ENCODE measurements around the gene STRAP.

Gene STRAP

GRCh38 chr12:15853877-15854276 lies 28.3 kb upstream of the STRAP start:
- POLR2A ChIA-PET = no interaction called here
- Histone ChIP-seq H3K9me3 (ENCODE audit: control insufficient read depth, insufficient read depth, low read depth, low read length) (no peaks in the 10 kb centered on the region), H3K27ac (ENCODE audit: extremely low read depth, low read depth, low read length) (no peak overlapping the region), H3K4me3 (ENCODE audit: low read depth, low read length) (no peak overlapping the region), H3K4me1 (ENCODE audit: control insufficient read depth, insufficient read depth, low read length) (no peaks in the 10 kb centered on the region), H3K36me3 (ENCODE audit: control insufficient read depth in 2 of 2, insufficient read depth in 1 of 2, low read length in 2 of 2) (no peaks in the 10 kb centered on the region)
- CTCF ChIA-PET = interaction anchor here (0.6 to 7.1 kb wide), 5 partner anchors 10 to 321 kb away, joined by 3 to 78 read pairs (median 4); no protein-coding TSS in a partner anchor
- TF ChIP-seq ZNF266 (tag by site-specific recombination; IDR thresholded peaks at IDR 0.05; ENCODE audit: low read depth) (no peak), ZNF658 (tag by site-specific recombination; IDR thresholded peaks at IDR 0.05) (no peak), GFI1B (tag by site-specific recombination; IDR thresholded peaks at IDR 0.05) (no peak), ZNF510 (tag by site-specific recombination; IDR thresholded peaks at IDR 0.05; ENCODE audit: insufficient replicate concordance) (no peak)

GRCh38 chr12:15854916-15855315 lies 27.3 kb upstream of the STRAP start:
- H3K36me3 ChIP-seq (ENCODE audit: control insufficient read depth in 2 of 2, insufficient read depth in 1 of 2, low read length in 2 of 2) = no peaks in the 10 kb centered on the region
- ChIA-PET POLR2A (interaction anchor here (0.6 kb wide), 1 partner anchor 66 kb away, joined by 3 read pairs; the partner anchor contains the start of gene EPS8), CTCF (interaction anchor here (0.6 to 7.1 kb wide), 15 partner anchors 9 to 578 kb away, joined by 3 to 78 read pairs (median 3); no protein-coding TSS in a partner anchor)
- no peaks in the 10 kb centered on the region for H3K9me3 ChIP-seq (ENCODE audit: control insufficient read depth, insufficient read depth, low read depth, low read length)
- TF ChIP-seq ZNF426 (tag by site-specific recombination; IDR thresholded peaks at IDR 0.05) (no peak), ZFP37 (tag by site-specific recombination; IDR thresholded peaks at IDR 0.05) (no peak), MYNN (tag by site-specific recombination; IDR thresholded peaks at IDR 0.05; ENCODE audit: borderline replicate concordance) (no peak), ZNF664 (tag by site-specific recombination; IDR thresholded peaks at IDR 0.05) (no peak), ZNF416 (tag by site-specific recombination; IDR thresholded peaks at IDR 0.05) (no peak), SP7 (tag by site-specific recombination; IDR thresholded peaks at IDR 0.05) (no peak), KLF7 (tag by site-specific recombination; IDR thresholded peaks at IDR 0.05; ENCODE audit: borderline replicate concordance) (no peak), ZNF707 (tag by site-specific recombination; IDR thresholded peaks at IDR 0.05) (no peak), ZSCAN4 (tag by site-specific recombination; IDR thresholded peaks at IDR 0.05) (no peak), ZNF23 (tag by site-specific recombination; IDR thresholded peaks at IDR 0.05; ENCODE audit: borderline replicate concordance) (no peak), YY2 (tag by site-specific recombination; IDR thresholded peaks at IDR 0.05) (no peak), ZNF16 (tag by site-specific recombination; IDR thresholded peaks at IDR 0.05; ENCODE audit: low read depth) (no peak)
- H3K4me1 ChIP-seq (ENCODE audit: control insufficient read depth, insufficient read depth, low read length) = no peaks in the 10 kb centered on the region
- H3K4me3 ChIP-seq (ENCODE audit: low read depth, low read length) = no peak overlapping the region
- H3K27ac ChIP-seq (ENCODE audit: extremely low read depth, low read depth, low read length) = no peak overlapping the region

GRCh38 chr12:15855646-15856045 lies 26.5 kb upstream of the STRAP start:
- no peaks in the 10 kb centered on the region for H3K9me3 ChIP-seq (ENCODE audit: control insufficient read depth, insufficient read depth, low read depth, low read length)
- no peaks in the 10 kb centered on the region for H3K36me3 ChIP-seq (ENCODE audit: control insufficient read depth in 2 of 2, insufficient read depth in 1 of 2, low read length in 2 of 2)
- CTCF ChIA-PET = interaction anchor here (0.6 to 7.1 kb wide), 18 partner anchors 11 to 728 kb away, joined by 3 to 78 read pairs (median 3); no protein-coding TSS in a partner anchor
- TF ChIP-seq ZSCAN4 (tag by site-specific recombination; IDR thresholded peaks at IDR 0.05) = no peak
- TF ChIP-seq ZBTB17 (tag by site-specific recombination; IDR thresholded peaks at IDR 0.05) = no peak
- TF ChIP-seq PBX3 (CRISPR knock-in tag; IDR thresholded peaks at IDR 0.05) = no peak
- TF ChIP-seq ZNF155 (tag by site-specific recombination; IDR thresholded peaks at IDR 0.05) = no peak
- TF ChIP-seq ZNF510 (tag by site-specific recombination; IDR thresholded peaks at IDR 0.05; ENCODE audit: insufficient replicate concordance) = no peak
- no peak for TF ChIP-seq ZEB2 (tag by site-specific recombination; IDR thresholded peaks at IDR 0.05)
- TF ChIP-seq ZNF132 (tag by site-specific recombination; IDR thresholded peaks at IDR 0.05; ENCODE audit: borderline replicate concordance) = no peak
- TF ChIP-seq ZNF654 (tag by site-specific recombination; IDR thresholded peaks at IDR 0.05; ENCODE audit: low read depth) = no peak
- no peak for TF ChIP-seq ZNF664 (tag by site-specific recombination; IDR thresholded peaks at IDR 0.05)
- TF ChIP-seq ZNF830 (tag by site-specific recombination; IDR thresholded peaks at IDR 0.05; ENCODE audit: low read depth) = no peak
- TF ChIP-seq ZNF157 (tag by site-specific recombination; IDR thresholded peaks at IDR 0.05) = no peak
- H3K4me1 ChIP-seq (ENCODE audit: control insufficient read depth, insufficient read depth, low read length) = no peaks in the 10 kb centered on the region
- no peak overlapping the region for H3K27ac ChIP-seq (ENCODE audit: extremely low read depth, low read depth, low read length)
- no peak overlapping the region for H3K4me3 ChIP-seq (ENCODE audit: low read depth, low read length)
- POLR2A ChIA-PET = interaction anchor here (0.6 kb wide), 1 partner anchor 67 kb away, joined by 3 read pairs; the partner anchor contains the start of gene EPS8
